ENCODE data around the gene HPSE2.

GRCh38 chr10:99233000-99233688 lies 2.5 kb downstream of the HPSE2 start:
- TF ChIP-seq CTCF (IDR thresholded peaks at IDR 0.05) (no peak), EZH2 (IDR thresholded peaks at IDR 0.05; ENCODE audit: borderline replicate concordance, insufficient read depth, low read depth, low read length, poor library complexity, severe bottlenecking) (no peak)
